Stomach (tissue), 9 donors: ENCODE data around the gene CLN3. TPM values are rescaled to one million over a fixed set of nuclear protein-coding genes. Genes with fewer than 3 reads are reported as not detected.
A peak's percentile ranks its signal among the peaks of the same experiment; 100 is the strongest.

Experiments
- DNase-seq, 2 donors: peaks; one replicate each; pipeline versions ENCODE4 v3.0.0 to v3.0.0-alpha.2; 2013 to 2019
- H3K27ac ChIP-seq, 5 donors: fragments of 200-600 bp in 4 of 5; sonication (generic) in 4 of 5; one replicate each; pipeline ENCODE4 v1.5.1; 2013 to 2019; ENCODE audit warnings: mild to moderate bottlenecking in 1 of 5, moderate library complexity in 1 of 5
- H3K27me3 ChIP-seq, 3 donors: fragments of 200-600 bp; sonication (generic); one replicate each; pipeline ENCODE4 v1.5.1; 2017 to 2019; ENCODE audit warnings: mixed run types in 1 of 3
- H3K36me3 ChIP-seq, 4 donors: fragments of 200-600 bp; sonication (generic); 1 replicate in 3 of 4; 2 replicates in 1 of 4; pipeline ENCODE4 v1.5.1; 2016 to 2019
- H3K4me1 ChIP-seq, 4 donors: fragments of 200-600 bp; sonication (generic); one replicate each; pipeline ENCODE4 v1.5.1; 2016 to 2019
- H3K4me3 ChIP-seq, 4 donors: fragments of 200-600 bp; sonication (generic) in 3 of 4; one replicate each; pipeline ENCODE4 v1.5.1; 2016 to 2019; ENCODE audit warnings: mild to moderate bottlenecking in 1 of 4
- H3K9me3 ChIP-seq, 4 donors: fragments of 200-600 bp; sonication (generic); one replicate each; pipeline ENCODE4 v1.5.1; 2016 to 2019
- CTCF ChIP-seq, 7 experiments: fragments of 450-650 bp in 4 of 7; fragments of 200-600 bp in 3 of 7; sonication (generic) in 3 of 7; IDR thresholded peaks; one replicate each; pipeline ENCODE4 v1.5.1; 2016 to 2019; ENCODE audit warnings: antibody characterized with exemption in 7 of 7, control low read depth in 2 of 7, mild to moderate bottlenecking in 1 of 7
- EP300 ChIP-seq: sonication (generic); formaldehyde crosslinking; IDR thresholded peaks from one replicate; pipeline ENCODE4 v1.6.1; 2017; ENCODE audit warnings: antibody characterized with exemption
- POLR2A ChIP-seq, 4 donors: fragments of 450-650 bp; IDR thresholded peaks; one replicate each; pipeline ENCODE4 v1.6.1; 2016; ENCODE audit warnings: antibody characterized with exemption in 4 of 4, control low read depth in 2 of 4, mild to moderate bottlenecking in 1 of 4, moderate library complexity in 1 of 4
- POLR2AphosphoS5 ChIP-seq, 3 donors: sonication (generic); formaldehyde crosslinking; IDR thresholded peaks; one replicate each; pipeline ENCODE4 v1.6.1; 2016; ENCODE audit warnings: antibody characterized with exemption in 3 of 3
- WGBS, 5 donors: extraction: QIAGEN DNeasy Blood & Tissue Kit in 3 of 5; methylation state at CpG; one replicate each; pipeline versions ENCODE4 v1.1.5 to v1.1.7; 2013 to 2018; 5-methylcytosine and 5-hydroxymethylcytosine counted together
- intact Hi-C: fragments of 100-400 bp; cut with DNase I; formaldehyde crosslinking; loops from one replicate; pipeline ENCODE4 v1.15.1; 2023; ENCODE audit warnings: low total_unique reads
- polyA plus RNA-seq, 3 donors: library from polyadenylated mRNA; stranded (reverse); fragments of 200-250 nt; gene quantifications; one replicate each; pipeline ENCODE4 v1.2.3, GENCODE V29; 2013
- total RNA-seq, 5 donors: library from RNA; depleted of rRNA; stranded (reverse); fragments of >200 nt; gene quantifications; one replicate each; pipeline versions ENCODE4 v1.1.0 to v1.2.3, GENCODE V29; 2014 to 2016
- donor health status: healthy with polysubstance abuse.
- donor health status: Bipolar disorder and iron deficiency.
- donor health status: healthy.

Gene CLN3
- total and polyA plus RNA-seq, 8 donors: 6.6 to 55.6 (median 21.4) TPM

GRCh38 chr16:28526201-28527099 is 34.6 kb upstream of the CLN3 start:
- no peaks in the 10 kb centered on the region for H3K9me3 ChIP-seq
- no peaks in the 10 kb centered on the region for H3K36me3 ChIP-seq
- no peak for TF ChIP-seq POLR2A (IDR thresholded peaks at IDR 0.05)
- no peak for TF ChIP-seq EP300
- no peak for TF ChIP-seq CTCF (IDR thresholded peaks at IDR 0.05)
- no peak for TF ChIP-seq POLR2AphosphoS5 (IDR thresholded peaks at IDR 0.05)
- H3K27me3 ChIP-seq: no peaks in the 10 kb centered on the region
- DNase-seq: no peak
- peaks cover 0 to 29% (median 18%) of the 10 kb centered on the region in 4 donors for H3K4me1 ChIP-seq
- no peak overlapping the region for H3K4me3 ChIP-seq
- peak overlapping the region in 1 of 5 donors; percentile 42 for H3K27ac ChIP-seq
- WGBS, 5 donors: 77 to 89% (median 81%) methylated on average over 11 of the region's 11 CpGs
- intact Hi-C loops: no loop called here

GRCh38 chr16:28524681-28525171 is 32.9 kb upstream of the CLN3 start:
- intact Hi-C loops: no loop called here
- no peaks in the 10 kb centered on the region for H3K27me3 ChIP-seq
- no peak overlapping the region for H3K27ac ChIP-seq
- WGBS, 5 donors: 66 to 77% (median 74%) methylated on average over 5 to 6 of the region's 6 CpGs
- no peak for DNase-seq
- TF ChIP-seq EP300 (no peak), POLR2A (IDR thresholded peaks at IDR 0.05) (no peak), POLR2AphosphoS5 (IDR thresholded peaks at IDR 0.05) (no peak), CTCF (IDR thresholded peaks at IDR 0.05) (no peak)
- H3K36me3 ChIP-seq: no peaks in the 10 kb centered on the region
- H3K4me3 ChIP-seq: no peak overlapping the region
- peaks cover 0 to 29% (median 18%) of the 10 kb centered on the region in 4 donors for H3K4me1 ChIP-seq
- H3K9me3 ChIP-seq: no peaks in the 10 kb centered on the region

GRCh38 chr16:28522792-28523191 is 30.9 kb upstream of the CLN3 start:
- DNase-seq: no peak
- no peaks in the 10 kb centered on the region for H3K9me3 ChIP-seq
- intact Hi-C loops: no loop called here
- WGBS, 5 donors: 81 to 88% (median 83%) methylated on average over 11 of the region's 11 CpGs
- H3K27ac ChIP-seq: no peak overlapping the region
- TF ChIP-seq POLR2A (IDR thresholded peaks at IDR 0.05): no peak
- no peak for TF ChIP-seq CTCF (IDR thresholded peaks at IDR 0.05)
- no peak for TF ChIP-seq EP300
- no peak for TF ChIP-seq POLR2AphosphoS5 (IDR thresholded peaks at IDR 0.05)
- H3K27me3 ChIP-seq: no peaks in the 10 kb centered on the region
- H3K4me1 ChIP-seq: peaks cover 0 to 22% (median 12%) of the 10 kb centered on the region in 4 donors
- H3K36me3 ChIP-seq: no peaks in the 10 kb centered on the region
- no peak overlapping the region for H3K4me3 ChIP-seq

- H3K27me3 ChIP-seq: no peaks in the 10 kb centered on the region
- H3K4me1 ChIP-seq: peaks cover 0 to 22% (median 7%) of the 10 kb centered on the region in 4 donors
- TF ChIP-seq POLR2A (IDR thresholded peaks at IDR 0.05): no peak
- no peak for TF ChIP-seq POLR2AphosphoS5 (IDR thresholded peaks at IDR 0.05)
- no peak for TF ChIP-seq CTCF (IDR thresholded peaks at IDR 0.05)
- TF ChIP-seq EP300: no peak
- H3K9me3 ChIP-seq: no peaks in the 10 kb centered on the region
- no peaks in the 10 kb centered on the region for H3K36me3 ChIP-seq
- 89 to 93% (median 90%) methylated on average over 6 of the region's 6 CpGs for WGBS, 5 donors
- no peak overlapping the region for H3K27ac ChIP-seq
- H3K4me3 ChIP-seq: no peak overlapping the region
- intact Hi-C loops: no loop called here
- DNase-seq: no peak
These were observed 29.6 kb upstream of the CLN3 start for GRCh38 chr16:28521436-28521835.
